ENCODE data around the gene STRAP. TPM values are rescaled to one million over a fixed set of nuclear protein-coding genes. Genes with fewer than 3 reads are reported as not detected.

STRAP gene
- total RNA-seq, 1 donor: 69.5 TPM

DNA sequence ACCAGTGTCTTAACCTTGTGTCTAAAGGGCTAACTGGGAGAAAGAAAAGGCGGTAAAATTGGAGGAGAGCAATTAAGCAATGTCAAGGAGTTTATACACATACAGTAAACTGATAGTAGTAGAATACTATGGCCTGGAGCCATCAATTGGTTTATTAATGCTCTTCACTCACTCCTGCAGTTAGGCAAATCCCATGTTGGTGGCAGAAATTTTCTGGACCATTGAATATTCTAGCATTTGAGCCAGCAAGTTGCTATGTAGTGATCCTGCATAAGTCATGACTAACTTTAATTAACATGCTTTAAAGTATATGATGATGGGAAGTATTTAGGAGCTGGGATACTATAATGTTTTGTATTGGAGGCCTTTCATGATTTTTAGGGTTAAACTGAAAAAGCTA lies 14.7 kb downstream of the STRAP start:
- Histone ChIP-seq H3K9me3 (ENCODE audit: low read depth, low read length) (no peaks in the 10 kb centered on the region), H2AFZ (ENCODE audit: low read length) (no peak overlapping the region), H3K4me3 (ENCODE audit: insufficient read depth, low read length) (no peak overlapping the region), H3K4me2 (ENCODE audit: insufficient read depth, low read length) (no peak overlapping the region), H3K79me2 (ENCODE audit: insufficient read depth, low read length) (peaks cover 18% of the 10 kb centered on the region), H4K20me1 (ENCODE audit: insufficient read depth, low read length) (peaks cover 11% of the 10 kb centered on the region), H3K27me3 (ENCODE audit: insufficient read depth, low read length) (no peaks in the 10 kb centered on the region), H3K27ac (ENCODE audit: low read depth, low read length) (peak overlapping the region; percentile 28), H3K4me1 (ENCODE audit: insufficient read depth, low read length) (peaks cover 7% of the 10 kb centered on the region), H3K36me3 (ENCODE audit: insufficient read depth, low read length) (peaks cover 70% of the 10 kb centered on the region)
- no peak for DNase-seq (ENCODE audit: insufficient read length, low spot score, missing footprints)
- TF ChIP-seq, protein P1, sequence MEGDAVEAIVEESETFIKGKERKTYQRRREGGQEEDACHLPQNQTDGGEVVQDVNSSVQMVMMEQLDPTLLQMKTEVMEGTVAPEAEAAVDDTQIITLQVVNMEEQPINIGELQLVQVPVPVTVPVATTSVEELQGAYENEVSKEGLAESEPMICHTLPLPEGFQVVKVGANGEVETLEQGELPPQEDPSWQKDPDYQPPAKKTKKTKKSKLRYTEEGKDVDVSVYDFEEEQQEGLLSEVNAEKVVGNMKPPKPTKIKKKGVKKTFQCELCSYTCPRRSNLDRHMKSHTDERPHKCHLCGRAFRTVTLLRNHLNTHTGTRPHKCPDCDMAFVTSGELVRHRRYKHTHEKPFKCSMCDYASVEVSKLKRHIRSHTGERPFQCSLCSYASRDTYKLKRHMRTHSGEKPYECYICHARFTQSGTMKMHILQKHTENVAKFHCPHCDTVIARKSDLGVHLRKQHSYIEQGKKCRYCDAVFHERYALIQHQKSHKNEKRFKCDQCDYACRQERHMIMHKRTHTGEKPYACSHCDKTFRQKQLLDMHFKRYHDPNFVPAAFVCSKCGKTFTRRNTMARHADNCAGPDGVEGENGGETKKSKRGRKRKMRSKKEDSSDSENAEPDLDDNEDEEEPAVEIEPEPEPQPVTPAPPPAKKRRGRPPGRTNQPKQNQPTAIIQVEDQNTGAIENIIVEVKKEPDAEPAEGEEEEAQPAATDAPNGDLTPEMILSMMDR (IDR thresholded peaks at IDR 0.05; ENCODE audit: extremely low read depth, low read depth, low read length): no peak

DNA sequence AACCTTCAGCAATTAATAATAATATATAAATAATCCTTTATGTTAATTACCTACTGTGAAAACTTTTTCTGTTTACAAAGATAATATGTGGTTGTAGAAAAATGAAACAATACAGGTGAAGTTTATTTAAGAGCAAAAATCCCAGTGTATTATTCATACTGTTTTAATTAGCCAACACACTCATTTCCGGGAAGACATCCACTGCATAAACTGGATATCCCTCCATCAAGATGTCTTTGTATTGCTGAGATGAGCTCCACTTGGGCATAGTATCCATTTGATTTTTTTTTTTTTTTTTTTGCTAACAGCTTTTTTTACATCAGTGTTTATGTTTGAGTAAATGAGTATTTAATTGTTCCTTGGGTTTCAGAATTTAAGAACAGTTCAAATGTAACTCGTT lies 15.2 kb downstream of the STRAP start:
- no peak overlapping the region for H3K4me2 ChIP-seq (ENCODE audit: insufficient read depth, low read length)
- no peak overlapping the region for H2AFZ ChIP-seq (ENCODE audit: low read length)
- H3K79me2 ChIP-seq (ENCODE audit: insufficient read depth, low read length): peaks cover 15% of the 10 kb centered on the region
- H3K4me3 ChIP-seq (ENCODE audit: insufficient read depth, low read length): no peak overlapping the region
- H3K27ac ChIP-seq (ENCODE audit: low read depth, low read length): no peak overlapping the region
- DNase-seq (ENCODE audit: insufficient read length, low spot score, missing footprints): no peak
- H3K9me3 ChIP-seq (ENCODE audit: low read depth, low read length): no peaks in the 10 kb centered on the region
- H3K27me3 ChIP-seq (ENCODE audit: insufficient read depth, low read length): no peaks in the 10 kb centered on the region
- TF ChIP-seq, protein P1 (IDR thresholded peaks at IDR 0.05; ENCODE audit: extremely low read depth, low read depth, low read length): no peak
- H3K36me3 ChIP-seq (ENCODE audit: insufficient read depth, low read length): peaks cover 70% of the 10 kb centered on the region
- peaks cover 7% of the 10 kb centered on the region for H3K4me1 ChIP-seq (ENCODE audit: insufficient read depth, low read length)
- H4K20me1 ChIP-seq (ENCODE audit: insufficient read depth, low read length): peaks cover 11% of the 10 kb centered on the region

DNA sequence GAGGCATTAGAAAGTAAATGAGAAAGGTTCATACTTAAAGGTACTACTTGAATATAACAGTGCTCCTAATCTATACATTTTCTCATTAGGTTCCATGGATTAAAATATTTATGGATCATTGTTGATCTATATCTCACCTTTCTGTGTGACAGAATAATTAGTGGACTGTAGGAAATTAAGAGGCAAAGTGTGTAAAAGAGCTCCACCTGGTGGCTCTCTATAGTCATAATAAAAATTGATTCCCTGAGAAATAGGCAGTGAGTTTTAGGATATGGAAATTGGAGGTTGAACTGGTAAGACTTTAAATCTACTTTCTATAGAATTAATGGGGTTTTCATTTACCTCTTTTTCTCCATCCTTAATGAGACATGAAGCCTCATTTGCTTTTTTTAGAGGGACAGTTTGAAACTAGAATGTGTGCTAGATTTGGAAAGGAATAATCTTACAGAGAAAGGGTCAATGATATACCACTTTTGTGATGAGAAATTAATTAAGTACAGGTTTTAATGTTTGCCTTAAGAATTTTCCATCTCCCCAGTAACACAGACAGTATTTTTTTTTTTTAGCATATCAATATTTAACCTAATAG lies 17.2 kb downstream of the STRAP start:
- Histone ChIP-seq H3K9me3 (ENCODE audit: low read depth, low read length) (no peaks in the 10 kb centered on the region), H2AFZ (ENCODE audit: low read length) (no peak overlapping the region), H3K27ac (ENCODE audit: low read depth, low read length) (no peak overlapping the region), H4K20me1 (ENCODE audit: insufficient read depth, low read length) (peaks cover 5% of the 10 kb centered on the region), H3K4me1 (ENCODE audit: insufficient read depth, low read length) (peaks cover 7% of the 10 kb centered on the region), H3K27me3 (ENCODE audit: insufficient read depth, low read length) (no peaks in the 10 kb centered on the region), H3K4me2 (ENCODE audit: insufficient read depth, low read length) (no peak overlapping the region), H3K79me2 (ENCODE audit: insufficient read depth, low read length) (peaks cover 7% of the 10 kb centered on the region), H3K4me3 (ENCODE audit: insufficient read depth, low read length) (no peak overlapping the region), H3K36me3 (ENCODE audit: insufficient read depth, low read length) (peaks cover 76% of the 10 kb centered on the region)
- TF ChIP-seq, protein P1 (IDR thresholded peaks at IDR 0.05; ENCODE audit: extremely low read depth, low read depth, low read length): peak; percentile 65
- DNase-seq (ENCODE audit: insufficient read length, low spot score, missing footprints): no peak

DNA sequence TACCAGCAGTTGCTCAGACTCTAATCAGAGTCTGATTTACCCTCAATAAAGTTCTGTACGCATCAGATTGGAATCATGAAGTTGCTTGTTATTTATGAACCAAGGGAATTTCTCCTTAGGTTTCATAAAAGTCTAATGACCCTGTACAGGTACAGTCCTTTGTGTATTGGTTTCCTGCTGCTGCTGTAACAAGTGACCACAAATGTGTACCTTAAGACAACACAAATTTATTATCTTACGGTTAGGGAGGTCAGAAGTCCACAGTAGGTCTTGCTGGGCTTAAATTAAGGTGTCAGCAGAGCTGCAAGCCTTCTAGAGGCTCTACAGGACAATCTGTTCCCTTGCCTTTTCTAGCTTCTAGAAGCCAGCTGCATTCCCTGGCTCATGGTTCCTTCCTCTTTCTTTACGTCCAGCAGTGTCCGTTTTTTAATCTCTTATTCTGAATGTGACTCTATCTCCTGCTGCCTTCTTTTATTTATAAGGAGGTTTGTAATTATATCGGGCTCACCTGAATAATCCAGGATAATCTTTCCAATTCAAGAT lies 22.3 kb downstream of the STRAP start:
- TF ChIP-seq, protein P1 (IDR thresholded peaks at IDR 0.05; ENCODE audit: extremely low read depth, low read depth, low read length): no peak
- Histone ChIP-seq H3K4me1 (ENCODE audit: insufficient read depth, low read length) (no peaks in the 10 kb centered on the region), H3K27ac (ENCODE audit: low read depth, low read length) (no peak overlapping the region), H3K27me3 (ENCODE audit: insufficient read depth, low read length) (no peaks in the 10 kb centered on the region), H3K4me3 (ENCODE audit: insufficient read depth, low read length) (no peak overlapping the region), H2AFZ (ENCODE audit: low read length) (no peak overlapping the region), H3K9me3 (ENCODE audit: low read depth, low read length) (no peaks in the 10 kb centered on the region), H3K79me2 (ENCODE audit: insufficient read depth, low read length) (no peaks in the 10 kb centered on the region), H3K4me2 (ENCODE audit: insufficient read depth, low read length) (no peak overlapping the region), H4K20me1 (ENCODE audit: insufficient read depth, low read length) (no peaks in the 10 kb centered on the region), H3K36me3 (ENCODE audit: insufficient read depth, low read length) (peaks cover 74% of the 10 kb centered on the region)
- DNase-seq (ENCODE audit: insufficient read length, low spot score, missing footprints): no peak
